Measurements from ENCODE around the gene MYO1B. TPM values are rescaled to one million over a fixed set of nuclear protein-coding genes. Genes with fewer than 3 reads are reported as not detected.
A peak's percentile ranks its signal among the peaks of the same experiment; 100 is the strongest.
"Not testable (repeated sequence)": the region's sequence is repeated elsewhere in the genome, so short reads cannot be mapped to it uniquely, and the experiment has no call there.

MYO1B gene
- total and polyA plus RNA-seq, 4 donors = 14.1 to 86.4 (median 56.3) TPM

- 42 to 65% methylated on average over 3 of the region's 3 CpGs for WGBS, 2 donors
- intact Hi-C loops (cut with DNase I) = no loop called here
Observed at GRCh38 chr2:191439481-191439880, 194.3 kb downstream of the MYO1B start.

GRCh38 chr2:191441496-191442214 is 196.5 kb downstream of the MYO1B start:
- WGBS, 2 donors = 12 to 15% methylated on average over 14 of the region's 14 CpGs
- Histone ChIP-seq H3K9me3 (ENCODE audit: control insufficient read depth, low read length) (no peaks in the 10 kb centered on the region), H3K4me1 (ENCODE audit: control insufficient read depth in 1 of 2, insufficient read depth in 2 of 2, low read length in 2 of 2) (no peaks in the 10 kb centered on the region), H3K27me3 (ENCODE audit: control insufficient read depth in 1 of 2, insufficient read depth in 2 of 2, low read length in 1 of 2) (no peaks in the 10 kb centered on the region), H3K4me3 (ENCODE audit: low read length in 2 of 2) (no peak overlapping the region), H3K36me3 (ENCODE audit: control insufficient read depth in 1 of 2, insufficient read depth in 2 of 2, low read length in 1 of 2) (no peaks in the 10 kb centered on the region), H3K27ac (ENCODE audit: low read depth in 1 of 2, low read length in 2 of 2) (peak overlapping the region in 1 of 2 donors; percentile 29)
- ATAC-seq (ENCODE audit: low FRiP score) (peak; percentile 68), DNase-seq (no peak)
- intact Hi-C loops (cut with DNase I) = no loop called here

More at GRCh38 chr2:191439481-191439880, 194.3 kb downstream of the MYO1B start:
- ATAC-seq (ENCODE audit: low FRiP score) = no peak
- Histone ChIP-seq H3K27ac (ENCODE audit: low read depth in 1 of 2, low read length in 2 of 2) (no peak overlapping the region), H3K4me3 (ENCODE audit: low read length in 2 of 2) (no peak overlapping the region), H3K9me3 (ENCODE audit: control insufficient read depth, low read length) (no peaks in the 10 kb centered on the region), H3K27me3 (ENCODE audit: control insufficient read depth in 1 of 2, insufficient read depth in 2 of 2, low read length in 1 of 2) (no peaks in the 10 kb centered on the region), H3K4me1 (ENCODE audit: control insufficient read depth in 1 of 2, insufficient read depth in 2 of 2, low read length in 2 of 2) (no peaks in the 10 kb centered on the region), H3K36me3 (ENCODE audit: control insufficient read depth in 1 of 2, insufficient read depth in 2 of 2, low read length in 1 of 2) (no peaks in the 10 kb centered on the region)
- no peak for DNase-seq

GRCh38 chr2:191443446-191443845 is 198.2 kb downstream of the MYO1B start:
- no peak overlapping the region for H3K4me3 ChIP-seq (ENCODE audit: low read length in 2 of 2)
- no peaks in the 10 kb centered on the region for H3K36me3 ChIP-seq (ENCODE audit: control insufficient read depth in 1 of 2, insufficient read depth in 2 of 2, low read length in 1 of 2)
- H3K4me1 ChIP-seq (ENCODE audit: control insufficient read depth in 1 of 2, insufficient read depth in 2 of 2, low read length in 2 of 2) = no peaks in the 10 kb centered on the region
- no peaks in the 10 kb centered on the region for H3K9me3 ChIP-seq (ENCODE audit: control insufficient read depth, low read length)
- H3K27me3 ChIP-seq (ENCODE audit: control insufficient read depth in 1 of 2, insufficient read depth in 2 of 2, low read length in 1 of 2) = no peaks in the 10 kb centered on the region
- ATAC-seq (ENCODE audit: low FRiP score) (no peak), DNase-seq (no peak)
- intact Hi-C loops (cut with DNase I) = no loop called here
- H3K27ac ChIP-seq (ENCODE audit: low read depth in 1 of 2, low read length in 2 of 2) = no peak overlapping the region
- 32 to 38% methylated on average over 3 of the region's 3 CpGs for WGBS, 2 donors

- Histone ChIP-seq H3K4me1 (ENCODE audit: control insufficient read depth in 1 of 2, insufficient read depth in 2 of 2, low read length in 2 of 2) (no peaks in the 10 kb centered on the region), H3K36me3 (ENCODE audit: control insufficient read depth in 1 of 2, insufficient read depth in 2 of 2, low read length in 1 of 2) (no peaks in the 10 kb centered on the region), H3K9me3 (ENCODE audit: control insufficient read depth, low read length) (no peaks in the 10 kb centered on the region), H3K27ac (ENCODE audit: low read depth in 1 of 2, low read length in 2 of 2) (no peak overlapping the region), H3K4me3 (ENCODE audit: low read length in 2 of 2) (no peak overlapping the region), H3K27me3 (ENCODE audit: control insufficient read depth in 1 of 2, insufficient read depth in 2 of 2, low read length in 1 of 2) (no peaks in the 10 kb centered on the region)
- ATAC-seq (ENCODE audit: low FRiP score) (no peak), DNase-seq (no peak)
- intact Hi-C loops (cut with DNase I) = no loop called here
- 61 to 65% methylated on average over 2 of the region's 2 CpGs for WGBS, 2 donors
Observed at GRCh38 chr2:191446910-191447309, 201.7 kb downstream of the MYO1B start.

GRCh38 chr2:191451116-191451515 is 205.9 kb downstream of the MYO1B start:
- no peak overlapping the region for H3K27ac ChIP-seq (ENCODE audit: low read depth in 1 of 2, low read length in 2 of 2)
- intact Hi-C loops (cut with DNase I) = no loop called here
- no peaks in the 10 kb centered on the region for H3K27me3 ChIP-seq (ENCODE audit: control insufficient read depth in 1 of 2, insufficient read depth in 2 of 2, low read length in 1 of 2)
- no peaks in the 10 kb centered on the region for H3K36me3 ChIP-seq (ENCODE audit: control insufficient read depth in 1 of 2, insufficient read depth in 2 of 2, low read length in 1 of 2)
- no peak for ATAC-seq (ENCODE audit: low FRiP score)
- 82 to 95% methylated on average over 5 of the region's 5 CpGs for WGBS, 2 donors
- H3K4me1 ChIP-seq (ENCODE audit: control insufficient read depth in 1 of 2, insufficient read depth in 2 of 2, low read length in 2 of 2) = no peaks in the 10 kb centered on the region
- H3K9me3 ChIP-seq (ENCODE audit: control insufficient read depth, low read length) = no peaks in the 10 kb centered on the region
- no peak for DNase-seq
- H3K4me3 ChIP-seq (ENCODE audit: low read length in 2 of 2) = no peak overlapping the region

GRCh38 chr2:191452065-191452464 is 206.9 kb downstream of the MYO1B start:
- WGBS, 2 donors = 90% methylated on average over 3 of the region's 3 CpGs
- Histone ChIP-seq H3K36me3 (ENCODE audit: control insufficient read depth in 1 of 2, insufficient read depth in 2 of 2, low read length in 1 of 2) (no peaks in the 10 kb centered on the region), H3K27me3 (ENCODE audit: control insufficient read depth in 1 of 2, insufficient read depth in 2 of 2, low read length in 1 of 2) (no peaks in the 10 kb centered on the region), H3K4me3 (ENCODE audit: low read length in 2 of 2) (no peak overlapping the region), H3K4me1 (ENCODE audit: control insufficient read depth in 1 of 2, insufficient read depth in 2 of 2, low read length in 2 of 2) (no peaks in the 10 kb centered on the region), H3K27ac (ENCODE audit: low read depth in 1 of 2, low read length in 2 of 2) (no peak overlapping the region), H3K9me3 (ENCODE audit: control insufficient read depth, low read length) (no peaks in the 10 kb centered on the region)
- ATAC-seq (ENCODE audit: low FRiP score) (no peak), DNase-seq (no peak)
- intact Hi-C loops (cut with DNase I) = no loop called here

GRCh38 chr2:191453761-191454160 is 208.6 kb downstream of the MYO1B start:
- 86 to 88% methylated on average over 6 of the region's 6 CpGs for WGBS, 2 donors
- H3K4me1 ChIP-seq (ENCODE audit: control insufficient read depth in 1 of 2, insufficient read depth in 2 of 2, low read length in 2 of 2) = no peaks in the 10 kb centered on the region
- ATAC-seq (ENCODE audit: low FRiP score) = no peak

GRCh38 chr2:191456506-191456905 is 211.3 kb downstream of the MYO1B start:
- H3K4me1 ChIP-seq (ENCODE audit: control insufficient read depth in 1 of 2, insufficient read depth in 2 of 2, low read length in 2 of 2); intact Hi-C loops (cut with DNase I); H3K27me3 ChIP-seq (ENCODE audit: control insufficient read depth in 1 of 2, insufficient read depth in 2 of 2, low read length in 1 of 2); DNase-seq; H3K36me3 ChIP-seq (ENCODE audit: control insufficient read depth in 1 of 2, insufficient read depth in 2 of 2, low read length in 1 of 2); ATAC-seq (ENCODE audit: low FRiP score); H3K27ac ChIP-seq (ENCODE audit: low read depth in 1 of 2, low read length in 2 of 2); H3K9me3 ChIP-seq (ENCODE audit: control insufficient read depth, low read length); H3K4me3 ChIP-seq (ENCODE audit: low read length in 2 of 2): not testable (repeated sequence)
- WGBS, 2 donors = 85 to 91% methylated on average over 6 to 8 of the region's 12 CpGs

More at GRCh38 chr2:191453761-191454160, 208.6 kb downstream of the MYO1B start:
- no peaks in the 10 kb centered on the region for H3K36me3 ChIP-seq (ENCODE audit: control insufficient read depth in 1 of 2, insufficient read depth in 2 of 2, low read length in 1 of 2)
- H3K27me3 ChIP-seq (ENCODE audit: control insufficient read depth in 1 of 2, insufficient read depth in 2 of 2, low read length in 1 of 2) = no peaks in the 10 kb centered on the region
- H3K4me3 ChIP-seq (ENCODE audit: low read length in 2 of 2) = no peak overlapping the region
- DNase-seq = no peak
- no peaks in the 10 kb centered on the region for H3K9me3 ChIP-seq (ENCODE audit: control insufficient read depth, low read length)
- H3K27ac ChIP-seq (ENCODE audit: low read depth in 1 of 2, low read length in 2 of 2) = no peak overlapping the region
- intact Hi-C loops (cut with DNase I) = no loop called here

GRCh38 chr2:191459158-191459557 is 214.0 kb downstream of the MYO1B start:
- Histone ChIP-seq H3K27me3 (ENCODE audit: control insufficient read depth in 1 of 2, insufficient read depth in 2 of 2, low read length in 1 of 2) (no peaks in the 10 kb centered on the region), H3K27ac (ENCODE audit: low read depth in 1 of 2, low read length in 2 of 2) (no peak overlapping the region), H3K4me3 (ENCODE audit: low read length in 2 of 2) (no peak overlapping the region), H3K36me3 (ENCODE audit: control insufficient read depth in 1 of 2, insufficient read depth in 2 of 2, low read length in 1 of 2) (no peaks in the 10 kb centered on the region), H3K9me3 (ENCODE audit: control insufficient read depth, low read length) (no peaks in the 10 kb centered on the region), H3K4me1 (ENCODE audit: control insufficient read depth in 1 of 2, insufficient read depth in 2 of 2, low read length in 2 of 2) (no peaks in the 10 kb centered on the region)
- no peak for ATAC-seq (ENCODE audit: low FRiP score)
- no peak for DNase-seq
- intact Hi-C loops (cut with DNase I) = no loop called here
